ENCODE results near the gene BIRC6.

DNA sequence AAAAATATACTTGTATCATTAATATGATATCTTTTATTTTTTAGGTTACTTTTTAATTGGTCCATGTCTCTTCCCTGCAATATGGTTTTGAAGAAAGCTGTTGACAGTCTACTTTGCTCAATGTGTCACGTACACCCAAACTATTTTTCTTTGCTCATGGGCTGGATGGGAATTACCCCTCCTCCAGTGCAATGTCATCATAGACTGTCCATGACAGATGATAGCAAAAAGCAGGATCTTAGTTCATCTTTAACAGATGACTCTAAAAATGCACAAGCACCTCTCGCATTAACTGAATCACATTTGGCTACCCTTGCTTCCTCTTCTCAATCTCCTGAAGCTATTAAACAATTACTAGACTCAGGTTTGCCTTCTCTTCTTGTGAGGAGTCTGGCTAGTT, 158.1 kb downstream of the BIRC6 start:
- TF ChIP-seq POLR2A (IDR thresholded peaks at IDR 0.05) (no peak), CTCF (IDR thresholded peaks at IDR 0.05) (no peak)

Measured in adrenal gland (tissue), 5 donors.